ENCODE measurements around the gene BTRC.
A peak's percentile ranks its signal among the peaks of the same experiment; 100 is the strongest.
"Not testable (repeated sequence)": the region's sequence is repeated elsewhere in the genome, so short reads cannot be mapped to it uniquely, and the experiment has no call there.

Gene BTRC

DNA sequence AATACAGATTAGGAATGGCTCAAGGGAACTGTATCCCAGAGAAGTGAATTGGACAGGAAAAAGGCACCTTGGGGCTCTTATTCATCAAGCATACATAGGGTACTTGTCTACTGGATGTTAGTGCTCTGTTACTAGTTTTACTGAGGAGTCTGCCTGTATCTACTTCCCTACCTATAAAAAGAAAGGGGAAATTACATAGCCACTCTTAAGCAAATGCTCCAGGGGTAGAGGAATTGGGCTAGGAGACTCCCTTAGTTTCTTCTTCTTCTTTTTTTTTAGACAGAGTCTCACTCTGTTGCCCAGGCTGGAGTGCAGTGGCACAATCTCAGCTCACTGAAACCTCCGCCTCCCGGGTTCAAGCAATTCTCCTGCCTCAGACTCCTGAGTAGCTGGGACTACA is 239.4 kb downstream of the BTRC start:
- DNase-seq: not testable (repeated sequence)

DNA sequence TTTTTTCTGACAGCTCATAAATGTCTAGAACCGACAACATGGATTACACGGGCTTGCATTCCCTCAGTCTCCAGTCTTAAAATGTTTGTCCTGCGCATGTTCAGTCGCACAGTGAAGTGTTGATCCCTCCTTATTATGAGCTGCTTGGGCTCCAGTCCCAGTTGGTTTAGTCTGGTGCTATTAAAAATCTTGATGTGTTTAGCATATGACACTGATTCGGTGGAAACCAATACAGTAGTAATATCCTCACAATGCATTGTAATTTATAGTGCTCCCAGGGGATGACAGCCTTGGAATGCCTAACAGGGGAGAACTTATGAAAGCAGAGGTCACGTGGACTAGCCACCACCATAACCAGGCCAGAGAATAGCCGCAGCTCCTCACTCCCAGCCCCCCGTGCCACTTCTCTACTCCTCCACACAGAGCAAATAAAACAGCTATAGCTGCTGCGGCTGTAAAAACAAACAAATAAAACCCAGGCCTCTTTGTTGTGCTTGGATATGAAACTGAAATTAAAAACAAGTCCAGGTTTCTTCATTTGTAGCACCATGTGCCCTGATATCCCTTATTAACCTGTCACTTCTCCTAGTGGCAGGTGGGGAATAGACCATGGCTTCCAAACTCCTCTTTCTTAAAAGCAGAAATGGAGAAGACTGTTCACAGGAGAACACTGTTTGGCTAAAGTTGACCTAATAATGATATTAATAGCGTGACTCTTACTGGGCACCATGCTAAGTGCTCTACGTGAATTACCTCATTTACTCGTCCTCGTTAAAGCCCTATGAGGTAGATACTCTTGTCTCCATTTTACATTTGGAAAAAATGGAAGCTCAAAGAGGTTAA is 241.8 kb downstream of the BTRC start:
- no peak for DNase-seq

GRCh38 chr10:101597091-101597900 is 243.3 kb downstream of the BTRC start:
- DNase-seq: no peak

GRCh38 chr10:101601541-101601940 is 247.6 kb downstream of the BTRC start:
- no peak for DNase-seq

- DNase-seq: peak; percentile 74
Observed at GRCh38 chr10:101602761-101603398, 248.9 kb downstream of the BTRC start.
